Amygdala (tissue), 56 donors: Measurements from ENCODE around the gene CFI.

Experiments
- DNase-seq, 56 donors: peaks; one replicate each; lab custom pipeline; 2025; lab: John Stamatoyannopoulos, UW

Gene CFI

GRCh38 chr4:109699553-109700225, 102.1 kb downstream of the CFI start:
- no peak for DNase-seq

DNA sequence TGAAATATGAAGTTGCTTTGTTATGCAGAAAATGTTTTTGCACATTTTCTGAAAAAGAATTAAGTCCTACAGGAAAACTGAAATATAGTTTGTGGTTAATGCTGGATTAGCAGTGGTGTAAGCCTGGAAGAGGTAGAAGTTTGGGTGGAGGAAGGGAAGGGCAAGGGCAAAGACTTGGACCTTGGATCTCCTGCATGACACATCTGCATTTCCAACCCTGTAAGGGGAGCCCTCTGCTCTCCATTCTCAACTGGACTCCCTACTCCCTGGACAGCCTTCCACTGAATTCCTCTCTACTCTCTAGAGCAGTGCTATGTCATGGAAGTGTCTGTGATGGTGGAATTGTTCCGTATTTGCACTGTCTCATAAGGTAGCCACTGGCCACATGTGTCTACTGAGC, 103.1 kb downstream of the CFI start:
- DNase-seq, result no peak

DNA sequence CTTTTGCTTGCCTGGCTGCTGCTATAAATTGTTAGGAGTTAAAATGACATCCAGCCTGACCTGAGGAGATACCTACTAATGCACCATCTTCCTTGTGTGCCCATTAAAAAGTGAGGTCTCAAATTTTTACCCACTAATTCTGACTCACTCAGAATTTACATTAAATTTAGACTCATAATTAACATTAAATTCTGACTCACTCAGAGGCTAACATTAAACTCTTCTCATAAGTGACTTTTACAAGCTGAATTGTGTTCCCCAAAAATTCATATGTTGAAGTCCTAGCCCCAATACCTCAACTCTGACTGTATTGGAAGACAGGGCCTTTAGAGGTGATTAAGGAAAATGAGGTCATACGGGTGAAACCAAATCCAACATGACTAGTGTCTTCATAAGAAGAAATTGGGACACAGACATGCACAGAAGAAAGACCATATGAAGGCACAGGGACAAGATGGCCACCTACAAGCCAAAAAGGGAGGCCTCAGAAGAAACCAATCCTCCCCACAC, 110.3 kb downstream of the CFI start:
- no peak for DNase-seq
